A172 (cell line): ENCODE results near the gene WFS1. TPM values are rescaled to one million over a fixed set of nuclear protein-coding genes. Genes with fewer than 3 reads are reported as not detected.

Experiments used
- DNase-seq: peaks from one replicate; pipeline ENCODE4 v3.0.0-alpha.2; 2015; ENCODE audit warnings: low spot score
- total RNA-seq: library from RNA; depleted of rRNA; stranded (reverse); fragments of >200 nt; shearing (Covaris generic); gene quantifications from 2 replicates; pipeline ENCODE4 v1.2.3, GENCODE V29; 2014

WFS1 gene
- total RNA-seq, 1 experiment from 2014 or later, result 54.2 TPM

DNA sequence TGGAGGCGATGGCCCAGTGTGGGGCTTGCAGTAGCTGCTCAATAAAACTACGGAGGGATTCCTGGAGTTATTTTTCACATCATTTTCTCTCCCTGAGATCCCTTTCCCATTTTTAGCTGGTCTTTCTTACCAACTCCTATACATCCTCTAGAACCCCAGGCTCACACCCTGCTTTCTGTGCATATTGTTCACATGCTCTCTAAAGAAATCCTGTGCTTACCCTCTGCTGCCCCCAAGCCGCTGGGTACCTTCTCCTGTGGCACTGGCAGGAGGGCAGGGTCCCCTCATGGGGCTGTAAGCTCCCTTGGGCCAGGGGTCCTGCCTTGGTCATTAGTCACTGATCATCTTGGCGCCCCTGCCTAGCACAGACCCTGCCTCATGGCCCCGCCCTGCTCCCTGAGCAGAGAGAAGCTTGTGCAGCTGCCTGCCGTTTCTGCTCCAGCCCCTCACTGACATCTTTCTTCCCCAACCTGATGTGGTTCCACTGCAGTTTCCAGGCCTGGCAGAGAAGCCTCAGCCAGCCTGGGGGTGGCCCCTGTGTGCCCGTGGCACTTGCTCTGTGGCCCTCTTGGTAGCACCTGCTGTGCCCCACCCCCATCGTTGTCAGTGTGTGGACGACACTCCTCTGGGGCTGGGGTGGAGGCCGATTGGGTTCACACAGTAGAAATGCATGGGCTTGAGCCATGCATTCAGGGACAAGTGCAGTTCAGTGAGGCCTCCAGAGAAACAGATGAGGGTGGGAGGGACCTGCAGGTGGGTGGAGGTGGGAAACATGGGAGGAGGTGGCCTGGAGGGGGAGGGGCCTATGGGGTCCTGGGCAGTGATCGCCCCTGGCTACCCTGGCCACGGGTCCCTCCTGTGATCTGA, 69.5 kb downstream of the WFS1 start:
- DNase-seq, result no peak

DNA sequence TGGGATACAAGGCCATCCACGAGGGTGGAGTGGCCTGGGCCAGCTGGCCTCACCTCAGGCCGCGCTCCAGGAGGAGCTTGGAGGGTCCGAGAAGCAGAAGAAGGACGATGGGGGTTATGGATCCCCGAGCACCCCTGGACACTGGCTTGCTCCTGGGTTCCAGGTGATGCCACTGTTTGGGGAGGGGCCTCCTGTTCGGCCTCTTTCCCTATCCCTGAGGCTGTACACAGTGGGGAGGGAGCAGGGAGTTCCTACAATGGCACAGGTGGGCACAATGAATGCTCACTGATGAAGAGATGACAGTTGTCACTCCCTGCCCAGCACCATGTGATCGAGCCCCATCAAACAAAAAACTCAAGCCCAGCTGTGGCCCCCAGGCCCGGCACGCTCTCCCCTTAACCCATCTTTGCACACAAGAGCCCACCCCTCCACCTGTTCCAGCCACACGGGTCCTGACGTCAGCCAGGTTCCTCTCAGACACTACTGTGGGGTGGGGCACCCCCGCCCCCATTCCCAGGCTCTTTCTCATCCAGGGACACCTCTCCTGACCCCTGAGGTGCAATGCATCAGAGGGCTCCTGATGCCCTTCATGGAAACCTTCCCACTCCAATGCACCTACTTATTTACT, 70.3 kb downstream of the WFS1 start:
- DNase-seq, result no peak

DNA sequence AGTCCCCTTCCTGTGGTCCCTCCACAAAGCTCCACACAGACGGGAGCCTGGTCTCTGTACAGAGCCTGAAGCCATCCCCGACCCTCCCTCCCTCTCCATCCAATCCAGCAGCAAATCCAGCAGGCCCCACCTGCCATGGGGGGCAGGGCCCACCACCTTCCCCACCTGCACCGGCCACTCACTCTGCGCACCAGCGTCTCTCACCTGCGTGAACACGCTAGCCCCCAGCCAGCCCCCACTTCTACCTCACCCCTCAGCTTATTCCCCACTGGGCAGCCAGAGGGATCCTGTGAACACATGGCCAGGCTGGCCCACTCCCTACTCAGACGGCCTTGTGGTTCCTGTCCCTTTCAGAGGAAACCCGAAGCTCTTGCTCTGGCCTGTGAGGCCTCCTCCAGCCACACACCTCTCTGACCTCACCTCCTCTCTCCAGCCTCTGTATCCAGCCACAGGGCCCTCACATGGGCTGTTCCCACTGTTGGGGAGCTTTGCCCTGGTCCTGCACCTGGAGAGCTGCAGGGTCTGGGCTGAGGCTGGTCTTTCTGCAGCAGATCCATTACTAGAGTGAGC, 70.9 kb downstream of the WFS1 start:
- DNase-seq, result no peak

DNA sequence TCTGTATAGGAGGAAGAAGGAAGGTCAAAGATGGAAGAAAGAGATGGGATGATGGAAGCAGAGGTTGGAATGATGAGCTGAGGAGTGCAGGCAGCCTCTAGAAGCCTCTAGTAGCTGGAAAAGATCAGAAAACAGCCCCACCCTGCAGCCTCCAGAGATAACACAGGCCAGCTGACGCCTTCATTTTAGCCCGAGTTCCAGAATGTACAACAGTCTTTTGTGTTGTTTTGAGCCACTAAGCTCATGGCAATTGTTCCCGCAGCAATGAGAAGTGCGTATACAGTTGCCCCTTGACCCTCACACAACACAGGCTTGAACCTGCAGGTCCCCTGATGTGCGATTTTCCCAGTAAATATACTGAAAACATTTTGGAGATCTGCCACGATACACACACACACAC, 72.0 kb downstream of the WFS1 start:
- no peak for DNase-seq

DNA sequence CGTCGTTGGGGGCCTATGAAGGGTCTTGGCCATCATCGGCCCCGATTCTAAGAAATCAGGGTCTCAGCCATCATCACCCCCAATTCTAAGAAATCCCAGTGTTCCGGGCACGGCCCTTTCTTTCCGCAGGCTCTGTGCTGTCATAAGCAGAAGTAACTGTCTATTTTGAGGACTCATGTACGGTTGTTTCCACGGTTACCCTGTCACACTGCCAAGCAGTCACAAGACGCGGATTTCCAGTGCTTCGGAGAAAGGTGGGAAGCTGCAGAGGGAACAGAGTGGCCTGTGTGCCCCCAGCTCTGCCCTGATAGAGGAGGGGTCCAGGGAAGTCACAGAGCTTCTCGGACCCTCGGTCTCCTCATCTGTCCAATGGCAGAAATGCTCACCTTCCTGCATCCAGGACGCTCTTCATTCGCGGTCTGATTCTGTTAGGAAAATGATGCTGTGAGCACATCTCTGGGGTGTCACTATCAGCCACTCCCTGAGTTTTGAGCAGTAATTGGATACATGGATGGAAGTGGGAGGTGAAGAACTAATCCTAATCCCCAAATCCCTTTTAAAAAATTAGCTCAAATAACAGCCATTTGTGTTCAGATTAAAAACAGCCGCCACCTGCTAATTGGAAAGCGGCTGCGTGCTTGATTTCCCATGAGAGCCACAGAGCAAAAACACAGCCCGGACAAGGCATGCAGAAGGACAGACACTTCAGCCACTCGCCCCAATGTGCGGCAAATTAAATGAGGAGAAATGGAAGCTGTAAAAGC, 73.1 kb downstream of the WFS1 start:
- no peak for DNase-seq

DNA sequence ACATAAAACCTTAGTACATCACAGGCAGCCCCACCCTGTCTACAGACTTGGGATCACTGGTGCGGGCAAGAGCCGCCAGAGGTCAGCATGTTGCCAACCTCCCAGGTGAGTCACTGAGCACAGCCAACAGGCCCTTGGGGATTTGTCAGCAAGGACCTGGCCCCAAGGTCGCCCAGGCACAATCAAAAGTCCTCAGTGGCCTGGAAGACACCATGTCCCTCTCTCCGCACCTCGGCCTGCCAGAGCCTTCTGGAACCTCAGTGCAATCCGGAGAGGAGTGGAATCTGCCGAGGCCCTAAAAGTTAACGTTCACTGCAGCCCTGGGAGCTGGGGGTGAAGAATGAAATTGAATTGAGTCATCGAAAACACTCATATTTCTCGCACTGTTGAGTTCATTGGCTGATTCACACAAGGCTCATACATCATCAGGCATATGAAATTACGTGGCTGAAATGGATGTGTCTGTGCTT, 74.3 kb downstream of the WFS1 start:
- peak; percentile 90 for DNase-seq

DNA sequence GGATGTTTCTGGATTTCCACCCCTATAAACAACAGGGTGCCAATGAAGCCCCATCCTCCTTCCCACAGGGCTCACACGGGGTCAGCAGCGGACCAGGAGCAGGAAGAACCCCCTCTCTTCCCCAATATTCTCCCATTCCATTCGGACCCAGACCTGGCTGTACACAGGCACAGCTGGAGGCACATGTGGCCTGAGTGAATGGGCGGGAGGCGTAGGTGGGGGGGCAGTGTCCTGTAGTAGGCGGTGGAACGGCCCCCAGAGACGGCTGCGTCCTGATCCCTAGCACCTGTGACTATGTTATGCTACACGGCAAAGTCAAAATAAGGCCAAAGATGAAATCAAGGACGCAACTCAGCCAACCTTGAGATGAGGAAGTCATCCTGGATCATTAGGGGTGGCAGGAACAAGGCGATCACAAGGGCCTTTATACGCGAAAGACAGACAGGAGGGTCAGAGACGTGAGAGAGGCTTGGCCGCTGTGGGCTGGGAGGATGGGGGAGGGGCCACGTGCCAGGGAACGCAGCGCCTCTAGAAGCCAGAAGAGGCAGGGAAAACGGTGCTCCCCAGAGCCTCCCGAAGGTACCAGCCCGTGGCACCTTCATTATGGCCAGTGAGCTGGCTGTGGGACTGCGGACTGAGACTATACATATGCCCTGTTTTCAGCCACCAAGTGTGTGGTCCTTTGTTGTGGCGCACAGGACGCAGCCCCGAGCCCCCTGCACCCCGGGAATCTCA, 75.6 kb downstream of the WFS1 start:
- DNase-seq, result no peak

DNA sequence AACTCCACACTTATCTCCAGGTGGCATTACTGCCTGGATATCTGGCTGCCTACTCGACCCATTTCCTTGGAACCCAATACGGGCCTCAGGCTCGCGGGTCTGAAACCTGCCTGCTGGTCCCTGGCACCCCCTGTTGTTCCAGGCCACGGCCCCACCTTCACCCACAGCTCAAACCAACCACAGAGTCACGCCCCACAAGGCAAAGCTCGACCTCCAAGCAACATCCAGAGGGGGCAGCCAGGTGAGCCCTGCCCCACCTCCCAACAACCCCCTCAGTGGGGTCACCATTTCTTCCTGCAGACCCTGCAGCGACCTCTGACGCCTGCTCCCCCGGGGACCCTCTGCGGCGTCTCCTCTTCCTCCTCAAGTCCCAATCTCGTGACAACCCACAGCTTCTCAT, 76.2 kb downstream of the WFS1 start:
- DNase-seq, result no peak

DNA sequence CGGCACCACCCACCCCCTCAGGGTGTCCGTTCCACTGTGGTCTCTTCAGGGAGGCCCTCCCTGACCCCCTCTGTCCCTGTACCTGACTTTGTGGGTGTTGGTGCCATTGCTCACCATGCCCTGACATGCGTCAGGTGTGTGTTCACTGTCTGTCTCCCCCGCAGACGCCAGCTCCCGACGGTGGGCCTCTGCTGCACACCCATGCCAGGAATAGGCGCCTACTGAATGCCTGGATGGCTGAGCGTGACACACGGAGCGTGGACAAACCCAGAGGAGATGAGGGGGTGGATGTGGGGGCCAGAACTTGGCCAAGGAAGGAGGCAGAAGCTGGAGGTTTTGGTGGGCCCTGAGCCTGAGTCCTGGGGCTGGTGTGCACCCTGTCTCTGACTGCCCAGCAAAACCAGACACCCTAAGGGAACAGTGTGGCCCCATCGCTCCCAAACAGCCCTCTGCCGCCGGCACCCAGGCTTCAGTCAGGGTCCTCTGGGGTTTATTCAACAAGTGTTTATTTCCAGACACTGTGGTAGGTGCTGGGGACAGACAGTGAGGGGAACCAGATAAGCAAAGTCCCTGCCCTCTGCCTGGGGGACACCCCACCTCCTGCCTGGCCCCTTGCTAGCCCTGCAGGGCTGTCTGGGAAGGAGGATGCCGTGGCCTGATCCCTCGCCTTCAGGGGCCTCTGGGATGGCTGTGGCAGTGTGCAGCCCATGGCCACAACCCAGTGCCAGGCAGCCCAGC, 76.9 kb downstream of the WFS1 start:
- no peak for DNase-seq

DNA sequence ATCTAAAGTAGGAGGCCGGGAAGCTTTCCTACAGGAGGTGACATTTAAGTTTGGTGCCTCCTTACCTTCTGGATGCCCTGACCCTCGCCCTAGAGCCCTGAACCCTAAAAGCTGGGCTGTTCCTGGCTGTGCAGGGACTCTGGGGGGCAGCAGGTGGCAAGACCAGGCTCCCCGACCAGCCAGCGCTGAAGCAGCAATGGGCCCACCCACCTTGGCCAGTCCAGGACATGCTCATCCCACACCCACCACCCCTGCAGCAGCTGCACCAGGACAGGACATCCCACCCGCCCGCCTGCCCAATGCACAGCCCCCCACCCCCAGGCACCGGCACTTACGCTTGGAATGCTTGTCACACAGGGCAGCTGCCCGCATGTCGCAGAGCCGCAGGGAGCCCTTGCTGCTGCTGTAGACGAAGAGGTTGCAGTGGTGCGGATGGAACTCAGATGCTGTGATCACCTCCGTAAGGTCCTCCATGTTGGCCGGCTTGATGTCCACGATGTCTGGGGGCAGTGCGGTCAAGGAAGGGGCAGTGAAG, 77.9 kb downstream of the WFS1 start:
- DNase-seq, result no peak

DNA sequence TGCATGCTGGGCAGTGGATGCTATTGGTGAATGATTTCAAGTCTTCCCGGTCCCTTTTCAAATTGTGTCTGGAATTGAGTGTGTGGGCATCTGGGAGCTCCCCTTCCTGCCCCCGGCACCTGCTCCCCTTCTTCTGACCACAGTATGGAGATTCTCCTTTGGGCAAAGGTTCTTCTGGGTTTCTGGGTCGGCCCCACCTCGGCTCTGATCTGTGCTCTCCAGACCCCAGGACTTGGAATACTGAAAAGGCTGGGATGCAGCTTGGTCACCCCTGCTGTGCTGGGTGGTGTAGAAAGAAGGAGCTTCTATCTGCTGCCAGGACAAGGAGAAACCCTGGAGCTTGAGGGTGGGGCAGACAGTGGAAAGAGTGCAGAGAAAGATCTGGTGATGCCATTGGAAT, 78.8 kb downstream of the WFS1 start:
- DNase-seq, result no peak

DNA sequence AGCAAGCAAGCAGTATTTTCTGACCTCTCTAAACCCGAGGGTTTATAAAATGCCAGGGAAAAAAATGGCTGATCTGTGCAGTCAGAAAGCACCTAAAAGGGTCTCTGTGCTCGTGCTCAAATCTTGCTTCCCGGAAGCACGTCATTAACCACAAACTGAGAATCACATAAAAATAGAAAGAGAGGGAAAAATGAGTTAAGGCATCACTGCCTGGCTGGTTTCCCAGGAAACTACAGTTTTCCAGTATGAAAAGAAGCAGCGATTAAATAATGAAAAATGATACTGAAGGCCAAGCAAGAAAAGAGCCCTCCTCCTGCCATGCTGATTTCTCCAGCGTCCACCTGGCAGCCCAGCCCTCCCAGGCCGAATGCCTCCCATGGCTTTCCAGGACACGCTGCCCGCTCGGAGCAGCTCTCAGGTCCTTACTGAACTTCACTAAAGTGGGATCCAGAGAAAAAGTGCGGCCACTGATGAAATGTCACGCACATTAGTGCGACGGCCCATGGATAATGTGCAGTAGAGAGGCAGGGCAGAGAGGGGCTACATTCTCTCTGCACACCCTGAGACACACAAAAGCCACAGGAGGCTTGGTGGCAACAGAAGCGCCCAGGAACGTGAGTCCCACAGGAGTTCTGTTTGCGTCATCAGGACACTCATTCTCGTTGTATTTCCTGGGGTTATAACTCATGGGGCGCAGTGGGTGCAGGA, 80.4 kb downstream of the WFS1 start:
- peak; percentile 73 for DNase-seq

DNA sequence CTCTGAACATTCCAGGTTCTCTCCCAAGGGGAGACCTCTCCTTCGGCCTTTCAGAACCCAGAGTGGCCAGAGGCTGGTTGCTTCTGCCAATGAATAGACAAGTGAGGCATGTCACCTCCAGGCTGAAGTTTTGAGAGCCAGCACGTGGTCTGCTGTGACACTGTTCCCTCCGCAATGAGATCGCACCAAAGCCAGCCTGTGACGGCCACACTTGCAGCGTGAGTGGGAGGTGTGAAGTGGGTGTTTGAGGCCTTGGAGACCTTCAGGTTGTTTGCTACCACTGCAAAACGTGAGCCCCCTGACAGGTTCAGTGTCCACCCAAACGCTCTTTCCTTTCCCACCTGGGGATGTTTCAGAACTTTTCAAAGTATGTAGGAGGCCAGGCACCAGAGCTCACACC, 81.0 kb downstream of the WFS1 start:
- DNase-seq, result no peak

DNA sequence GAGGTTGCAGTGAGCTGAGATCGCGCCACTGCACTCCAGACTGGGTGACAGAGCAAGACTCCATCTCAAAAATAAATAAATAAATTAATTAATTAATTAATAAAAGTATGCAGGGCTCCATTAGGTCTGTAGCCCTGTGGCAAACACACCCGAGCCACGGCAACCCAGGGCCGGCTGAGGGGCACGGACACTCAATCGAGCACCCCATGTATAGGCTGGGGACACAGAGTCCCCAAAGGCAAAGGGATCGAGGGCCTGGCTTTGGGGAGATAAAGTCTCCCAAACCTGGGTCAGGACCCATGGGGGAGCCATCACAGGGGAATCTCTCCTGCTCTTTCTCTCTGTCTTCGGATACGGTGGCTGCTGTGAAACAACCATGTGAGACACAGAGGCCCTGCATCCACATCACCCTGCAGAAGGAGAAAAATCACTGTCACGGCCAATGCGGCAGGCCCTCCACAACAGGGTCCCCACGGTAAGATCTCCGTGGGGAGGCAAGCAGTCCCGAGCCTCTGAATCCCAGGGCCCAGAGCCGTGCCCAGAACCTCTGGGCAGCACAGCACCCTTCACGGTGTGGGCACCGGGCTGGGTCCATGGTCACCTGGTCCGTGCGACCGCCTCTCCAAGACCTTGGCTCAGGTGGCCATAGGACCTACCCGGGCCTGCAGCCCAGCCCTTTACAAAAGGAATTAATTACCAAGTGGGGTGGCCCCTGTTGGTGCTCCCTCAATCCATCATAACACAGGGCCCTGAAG, 81.8 kb downstream of the WFS1 start:
- no peak for DNase-seq

DNA sequence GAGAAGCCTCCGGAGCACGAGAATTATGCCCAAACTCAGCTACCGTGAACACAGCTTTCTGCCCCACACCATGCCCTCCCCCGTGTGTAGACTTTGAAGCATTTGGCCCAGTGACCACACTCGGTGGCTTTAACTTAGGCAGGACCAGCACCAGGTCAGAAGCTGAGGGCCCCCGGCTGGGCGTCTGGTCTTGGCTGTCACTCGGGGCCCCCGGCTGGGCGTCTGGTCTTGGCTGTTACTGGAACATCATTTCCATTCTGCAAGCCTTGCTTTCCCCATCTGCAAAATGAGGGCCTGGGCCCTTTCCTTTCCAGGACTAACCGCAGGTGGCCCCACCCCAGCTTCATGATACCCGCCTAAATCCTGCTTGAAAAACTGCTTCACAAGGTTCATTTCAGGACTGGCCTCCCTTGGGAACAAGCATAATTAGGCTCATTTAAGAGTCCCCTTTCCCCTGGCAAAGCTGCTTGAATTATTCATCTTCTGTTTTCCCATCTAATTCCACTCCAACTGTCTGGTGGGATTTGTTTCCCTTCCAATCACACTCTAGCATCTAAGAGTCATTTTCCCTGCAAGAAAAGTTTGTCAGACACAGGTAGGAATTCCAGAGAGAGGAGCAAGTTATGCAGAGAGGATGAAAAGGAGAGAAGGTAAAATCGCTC, 82.5 kb downstream of the WFS1 start:
- no peak for DNase-seq
